ENCODE results near the gene CMTM5.
"Not testable (repeated sequence)": the region's sequence is repeated elsewhere in the genome, so short reads cannot be mapped to it uniquely, and the experiment has no call there.

The CMTM5 gene

DNA sequence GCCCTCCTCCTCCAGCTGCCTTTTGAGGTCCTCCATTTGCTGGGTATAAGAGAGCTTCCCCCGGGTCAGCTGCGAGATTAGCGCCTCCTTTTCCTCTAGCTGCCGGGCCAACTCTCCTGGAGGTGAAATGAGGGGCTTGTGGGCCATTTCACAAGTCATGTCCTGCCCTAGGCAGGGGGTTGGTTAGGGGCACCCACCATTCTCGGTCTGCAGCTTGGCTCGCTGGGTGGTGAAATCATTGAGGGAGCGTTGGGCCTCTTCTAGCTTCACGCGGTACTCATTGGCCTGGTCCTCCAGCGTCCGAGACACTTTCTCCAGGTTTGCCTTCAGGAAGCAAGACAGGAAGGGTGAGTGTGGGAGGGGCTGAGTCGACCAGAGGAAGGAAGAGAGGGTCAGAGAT lies 12.6 kb downstream of the CMTM5 start:
- TF ChIP-seq, protein P1, sequence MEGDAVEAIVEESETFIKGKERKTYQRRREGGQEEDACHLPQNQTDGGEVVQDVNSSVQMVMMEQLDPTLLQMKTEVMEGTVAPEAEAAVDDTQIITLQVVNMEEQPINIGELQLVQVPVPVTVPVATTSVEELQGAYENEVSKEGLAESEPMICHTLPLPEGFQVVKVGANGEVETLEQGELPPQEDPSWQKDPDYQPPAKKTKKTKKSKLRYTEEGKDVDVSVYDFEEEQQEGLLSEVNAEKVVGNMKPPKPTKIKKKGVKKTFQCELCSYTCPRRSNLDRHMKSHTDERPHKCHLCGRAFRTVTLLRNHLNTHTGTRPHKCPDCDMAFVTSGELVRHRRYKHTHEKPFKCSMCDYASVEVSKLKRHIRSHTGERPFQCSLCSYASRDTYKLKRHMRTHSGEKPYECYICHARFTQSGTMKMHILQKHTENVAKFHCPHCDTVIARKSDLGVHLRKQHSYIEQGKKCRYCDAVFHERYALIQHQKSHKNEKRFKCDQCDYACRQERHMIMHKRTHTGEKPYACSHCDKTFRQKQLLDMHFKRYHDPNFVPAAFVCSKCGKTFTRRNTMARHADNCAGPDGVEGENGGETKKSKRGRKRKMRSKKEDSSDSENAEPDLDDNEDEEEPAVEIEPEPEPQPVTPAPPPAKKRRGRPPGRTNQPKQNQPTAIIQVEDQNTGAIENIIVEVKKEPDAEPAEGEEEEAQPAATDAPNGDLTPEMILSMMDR (conservative IDR thresholded peaks at IDR 0.05; ENCODE audit: low read length): no peak
- no peak overlapping the region for H3K4me3 ChIP-seq (ENCODE audit: low read length)
- DNase-seq (ENCODE audit: low read depth): no peak

DNA sequence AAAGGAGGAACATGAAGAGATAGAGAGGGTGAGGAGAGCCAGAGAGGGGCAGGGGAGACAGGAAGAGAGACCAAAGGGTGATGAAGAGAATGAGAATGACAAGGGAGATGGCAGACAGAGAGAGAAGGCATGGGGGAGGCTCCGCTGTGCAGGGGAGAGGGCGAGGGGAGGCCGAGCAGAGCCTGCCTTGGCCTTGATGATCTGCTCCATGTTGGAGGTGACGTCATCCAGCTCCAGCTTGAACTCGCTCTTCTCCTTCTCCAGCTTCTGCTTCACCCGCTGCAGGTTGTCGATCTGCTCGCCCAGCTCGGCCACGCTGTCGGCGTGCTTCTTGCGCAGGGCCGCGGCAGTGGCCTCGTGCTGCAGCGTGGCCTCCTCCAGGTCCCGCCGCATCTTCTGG lies 13.0 kb downstream of the CMTM5 start:
- DNase-seq (ENCODE audit: low read depth); H3K4me3 ChIP-seq (ENCODE audit: low read length): not testable (repeated sequence)

DNA sequence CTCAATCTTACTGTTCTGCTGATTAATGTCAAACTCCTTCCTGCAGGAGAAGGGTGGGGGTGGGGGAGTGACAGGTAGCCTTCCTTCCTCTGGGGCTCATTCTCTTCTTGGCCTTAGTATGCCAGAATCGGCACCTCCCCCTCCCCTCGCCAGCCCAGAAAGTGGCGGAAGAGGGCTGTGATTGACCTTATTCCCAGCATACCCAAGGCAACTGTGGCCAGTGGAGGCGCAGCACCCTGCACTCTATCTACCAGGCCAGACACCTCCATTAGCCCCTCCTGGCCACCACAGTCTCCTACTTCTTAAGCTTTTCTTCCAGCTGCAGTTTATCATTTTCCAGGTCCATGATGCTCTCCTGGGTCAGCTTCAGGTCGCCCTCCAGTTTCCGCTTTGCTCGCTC lies 15.8 kb downstream of the CMTM5 start:
- no peak for DNase-seq (ENCODE audit: low read depth)
- TF ChIP-seq, protein P1 (conservative IDR thresholded peaks at IDR 0.05; ENCODE audit: low read length): no peak
- H3K4me3 ChIP-seq (ENCODE audit: low read length): no peak overlapping the region

DNA sequence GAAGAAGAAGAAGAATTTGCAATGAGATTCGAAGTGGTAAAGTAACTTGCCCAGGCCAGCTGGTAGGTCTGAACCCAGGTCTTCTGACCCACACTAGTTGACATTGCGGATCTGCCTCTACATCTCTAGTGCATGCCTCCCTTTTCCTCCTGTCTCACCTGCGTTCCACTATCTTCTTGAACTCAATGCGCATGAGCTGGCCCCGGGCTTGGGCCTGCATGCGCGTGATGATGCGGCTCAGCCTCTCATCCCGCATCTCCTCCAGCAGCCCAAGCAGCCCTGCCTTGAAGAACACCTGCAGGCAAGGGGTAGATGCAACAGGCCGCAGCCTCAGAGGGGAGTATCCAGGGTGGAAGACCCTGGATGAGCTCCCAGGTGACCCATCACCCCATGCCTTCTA lies 19.3 kb downstream of the CMTM5 start:
- TF ChIP-seq, protein P1 (conservative IDR thresholded peaks at IDR 0.05; ENCODE audit: low read length): no peak
- H3K4me3 ChIP-seq (ENCODE audit: low read length): no peak overlapping the region
- no peak for DNase-seq (ENCODE audit: low read depth)

GRCh38 chr14:23396781-23397407 lies 20.0 kb downstream of the CMTM5 start:
- TF ChIP-seq, protein P1 (conservative IDR thresholded peaks at IDR 0.05; ENCODE audit: low read length): no peak
- DNase-seq (ENCODE audit: low read depth): no peak
- H3K4me3 ChIP-seq (ENCODE audit: low read length): no peak overlapping the region

- no peak overlapping the region for H3K4me3 ChIP-seq (ENCODE audit: low read length)
- TF ChIP-seq, protein P1 (conservative IDR thresholded peaks at IDR 0.05; ENCODE audit: low read length): no peak
- DNase-seq (ENCODE audit: low read depth): no peak
Measured at GRCh38 chr14:23398348-23398747, 21.5 kb downstream of the CMTM5 start.

DNA sequence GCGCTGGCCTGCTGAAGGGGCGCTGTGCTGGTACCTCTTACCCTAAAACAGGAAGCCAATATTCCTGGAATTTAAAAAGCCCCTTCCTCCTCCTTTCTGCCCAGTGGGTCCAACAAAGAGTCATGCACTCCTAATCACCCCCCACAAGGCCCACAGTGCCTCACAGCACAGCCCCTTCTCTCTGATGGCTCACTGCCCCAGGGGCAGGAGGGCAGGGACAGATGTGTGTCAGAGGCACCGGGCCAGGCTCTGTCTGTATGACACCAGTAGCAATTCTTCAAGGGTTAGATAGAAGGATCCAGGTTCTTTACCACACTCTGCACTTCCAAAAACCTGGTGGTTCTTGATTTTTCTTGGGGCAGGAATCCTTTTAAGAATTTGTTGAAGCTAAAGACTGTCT lies 22.3 kb downstream of the CMTM5 start:
- TF ChIP-seq, protein P1 (conservative IDR thresholded peaks at IDR 0.05; ENCODE audit: low read length): no peak
- no peak overlapping the region for H3K4me3 ChIP-seq (ENCODE audit: low read length)
- DNase-seq (ENCODE audit: low read depth): no peak

GRCh38 chr14:23399591-23399990 lies 22.7 kb downstream of the CMTM5 start:
- TF ChIP-seq, protein P1 (conservative IDR thresholded peaks at IDR 0.05; ENCODE audit: low read length): no peak
- H3K4me3 ChIP-seq (ENCODE audit: low read length): no peak overlapping the region
- DNase-seq (ENCODE audit: low read depth): no peak

DNA sequence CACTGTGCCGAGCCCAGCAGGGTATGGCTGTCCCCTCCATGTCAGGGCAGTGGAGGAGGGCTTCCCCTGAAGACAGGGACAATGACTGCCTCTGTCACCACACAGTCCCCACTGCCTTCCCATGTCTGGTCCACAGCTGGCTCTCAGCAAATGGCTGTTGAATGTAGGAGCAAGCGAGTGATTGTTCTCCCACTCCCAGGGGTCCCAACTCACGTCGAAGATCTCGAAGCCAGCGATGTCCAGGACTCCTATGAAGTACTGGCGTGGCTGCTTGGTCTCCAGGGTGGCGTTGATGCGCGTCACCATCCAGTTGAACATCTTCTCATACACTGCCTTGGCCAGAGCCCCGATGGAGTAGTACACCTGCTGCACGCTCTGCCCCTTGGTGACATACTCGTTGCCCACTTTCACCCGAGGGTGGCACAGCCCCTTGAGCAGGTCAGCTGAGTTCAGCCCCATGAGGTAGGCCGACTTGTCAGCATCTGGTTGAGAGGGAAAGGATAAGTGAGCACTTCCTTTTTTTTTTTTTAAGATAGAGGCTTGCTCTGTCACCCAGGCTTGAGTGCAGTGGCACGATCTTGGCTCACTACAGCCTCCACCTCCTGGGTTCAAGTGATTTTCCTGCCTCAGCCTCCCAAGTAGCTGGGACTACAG lies 23.8 kb downstream of the CMTM5 start:
- not testable (repeated sequence) for DNase-seq (ENCODE audit: low read depth); H3K4me3 ChIP-seq (ENCODE audit: low read length)

Data from AG10803 (cell line).